BLaER1 treated with 17β-estradiol and CSF1 and Interleukin-3, amounts not matched to agents 10 nM and 100 nM (cell line): ENCODE data around the gene FBL.
A peak's percentile ranks its signal among the peaks of the same experiment; 100 is the strongest.
"Not testable (repeated sequence)": the region's sequence is repeated elsewhere in the genome, so short reads cannot be mapped to it uniquely, and the experiment has no call there.

ENCODE experiments used
- H3K27ac ChIP-seq, 11 experiments: shearing (Covaris generic); formaldehyde crosslinking; 2 replicates each; pipeline ENCODE4 v1.8.1; 2022
- H3K27me3 ChIP-seq, 11 experiments: shearing (Covaris generic); formaldehyde crosslinking; 2 replicates each; pipeline ENCODE4 v1.8.1; 2022
- H3K36me3 ChIP-seq, 11 experiments: shearing (Covaris generic); formaldehyde crosslinking; 2 replicates each; pipeline ENCODE4 v1.8.1; 2022
- H3K4me1 ChIP-seq, 10 experiments: shearing (Covaris generic); formaldehyde crosslinking; 2 replicates each; pipeline ENCODE4 v1.8.1; 2022
- H3K4me2 ChIP-seq, 11 experiments: shearing (Covaris generic); formaldehyde crosslinking; 2 replicates each; pipeline ENCODE4 v1.8.1; 2022
- H3K4me3 ChIP-seq, 10 experiments: shearing (Covaris generic); formaldehyde crosslinking; 2 replicates each; pipeline ENCODE4 v1.8.1; 2022
- H3K9ac ChIP-seq, 11 experiments: shearing (Covaris generic); formaldehyde crosslinking; 2 replicates each; pipeline ENCODE4 v1.8.1; 2022
- H3K9me3 ChIP-seq, 11 experiments: shearing (Covaris generic); formaldehyde crosslinking; replicated peaks in 1 of 11; 2 replicates each; pipeline ENCODE4 v1.8.1; 2022
- H4K20me1 ChIP-seq, 11 experiments: shearing (Covaris generic); formaldehyde crosslinking; 2 replicates each; pipeline ENCODE4 v1.8.1; 2022
- Cebpa-rat ChIP-seq, 11 experiments: shearing (Covaris generic); IDR thresholded peaks; 2 replicates each; pipeline ENCODE4 v1.8.1; 2022

FBL gene

GRCh38 chr19:39884721-39885120 lies 38.5 kb upstream of the FBL start:
- H3K9ac ChIP-seq, H3K4me2 ChIP-seq, H3K27ac ChIP-seq, H4K20me1 ChIP-seq, H3K27me3 ChIP-seq, H3K9me3 ChIP-seq, H3K4me1 ChIP-seq, H3K4me3 ChIP-seq: not testable (repeated sequence)
- peaks cover 0 to 13% (median 0%) of the 10 kb centered on the region in 11 experiments; a peak in 4 of 22 replicates for H3K36me3 ChIP-seq

GRCh38 chr19:39882645-39883044 lies 36.5 kb upstream of the FBL start:
- H3K4me1 ChIP-seq, H3K4me2 ChIP-seq, H3K27me3 ChIP-seq, H3K9me3 ChIP-seq, H3K27ac ChIP-seq, H3K9ac ChIP-seq, H3K4me3 ChIP-seq, H4K20me1 ChIP-seq: not testable (repeated sequence)
- H3K36me3 ChIP-seq: peaks cover 0 to 29% (median 0%) of the 10 kb centered on the region in 11 experiments; a peak in 4 of 22 replicates

- H3K4me1 ChIP-seq, H3K9ac ChIP-seq, H3K9me3 ChIP-seq, H3K4me3 ChIP-seq, H3K27ac ChIP-seq, H3K27me3 ChIP-seq, H3K4me2 ChIP-seq, H4K20me1 ChIP-seq: not testable (repeated sequence)
- H3K36me3 ChIP-seq: peaks cover 0 to 31% (median 0%) of the 10 kb centered on the region in 11 experiments; a peak in 4 of 22 replicates
Observed at GRCh38 chr19:39881495-39882110, 35.4 kb upstream of the FBL start.

GRCh38 chr19:39880241-39880640 lies 34.1 kb upstream of the FBL start:
- peak overlapping the region in 8 of 11 experiments; percentile 1 to 56 (median 45); a peak in 11 of 22 replicates for H3K4me2 ChIP-seq

GRCh38 chr19:39879796-39880195 lies 33.6 kb upstream of the FBL start:
- not testable (repeated sequence) for H3K4me3 ChIP-seq, H3K9me3 ChIP-seq, H3K4me1 ChIP-seq, H3K9ac ChIP-seq, H3K27me3 ChIP-seq, H4K20me1 ChIP-seq, H3K27ac ChIP-seq
- Histone ChIP-seq H3K36me3 (peaks cover 0 to 41% (median 0%) of the 10 kb centered on the region in 11 experiments; a peak in 4 of 22 replicates), H3K4me2 (peak overlapping the region in 7 of 11 experiments; percentile 5 to 56 (median 46); a peak in 12 of 22 replicates)

More at GRCh38 chr19:39880241-39880640, 34.1 kb upstream of the FBL start:
- H3K9ac ChIP-seq, H3K27ac ChIP-seq, H3K4me3 ChIP-seq, H4K20me1 ChIP-seq, H3K4me1 ChIP-seq, H3K9me3 ChIP-seq, H3K27me3 ChIP-seq: not testable (repeated sequence)
- peaks cover 0 to 37% (median 0%) of the 10 kb centered on the region in 11 experiments; a peak in 4 of 22 replicates for H3K36me3 ChIP-seq

GRCh38 chr19:39878866-39879265 lies 32.7 kb upstream of the FBL start:
- H3K4me2 ChIP-seq, H3K9ac ChIP-seq, H3K4me1 ChIP-seq, H4K20me1 ChIP-seq, H3K9me3 ChIP-seq, H3K4me3 ChIP-seq, H3K27me3 ChIP-seq, H3K27ac ChIP-seq: not testable (repeated sequence)
- H3K36me3 ChIP-seq: peaks cover 0 to 50% (median 0%) of the 10 kb centered on the region in 11 experiments; a peak in 5 of 22 replicates

GRCh38 chr19:39878398-39878797 lies 32.2 kb upstream of the FBL start:
- no peaks in the 10 kb centered on the region for H3K9me3 ChIP-seq

GRCh38 chr19:39877982-39878381 lies 31.8 kb upstream of the FBL start:
- Histone ChIP-seq H3K36me3 (peaks cover 0 to 59% (median 0%) of the 10 kb centered on the region in 11 experiments; a peak in 5 of 22 replicates), H4K20me1 (peaks cover 0 to 11% (median 0%) of the 10 kb centered on the region in 11 experiments; a peak in 1 of 22 replicates)
- H3K27ac ChIP-seq, H3K4me3 ChIP-seq, H3K9me3 ChIP-seq, H3K27me3 ChIP-seq, H3K4me1 ChIP-seq, H3K9ac ChIP-seq, H3K4me2 ChIP-seq: not testable (repeated sequence)

More at GRCh38 chr19:39878398-39878797, 32.2 kb upstream of the FBL start:
- no peak overlapping the region for H3K27ac ChIP-seq
- H3K9ac ChIP-seq: no peak overlapping the region
- no peaks in the 10 kb centered on the region for H3K27me3 ChIP-seq
- TF ChIP-seq Cebpa-rat (IDR thresholded peaks at IDR 0.05): no peak
- H3K4me1 ChIP-seq: peaks cover 0 to 10% (median 8%) of the 10 kb centered on the region in 10 experiments; a peak in 11 of 20 replicates
- peaks cover 0 to 11% (median 0%) of the 10 kb centered on the region in 11 experiments; a peak in 1 of 22 replicates for H4K20me1 ChIP-seq
- peaks cover 0 to 55% (median 0%) of the 10 kb centered on the region in 11 experiments; a peak in 5 of 22 replicates for H3K36me3 ChIP-seq
- no peak overlapping the region for H3K4me2 ChIP-seq
- no peak overlapping the region for H3K4me3 ChIP-seq

- Histone ChIP-seq H4K20me1 (peaks cover 0 to 14% (median 0%) of the 10 kb centered on the region in 11 experiments; a peak in 2 of 22 replicates), H3K36me3 (peaks cover 0 to 64% (median 0%) of the 10 kb centered on the region in 11 experiments; a peak in 5 of 22 replicates)
- not testable (repeated sequence) for H3K27ac ChIP-seq, H3K4me2 ChIP-seq, H3K27me3 ChIP-seq, H3K4me3 ChIP-seq, H3K4me1 ChIP-seq, H3K9ac ChIP-seq, H3K9me3 ChIP-seq
Observed at GRCh38 chr19:39877488-39877887, 31.3 kb upstream of the FBL start.

GRCh38 chr19:39876486-39876885 lies 30.3 kb upstream of the FBL start:
- H3K4me1 ChIP-seq, H3K27ac ChIP-seq, H3K9me3 ChIP-seq, H3K4me3 ChIP-seq, H3K9ac ChIP-seq, H3K4me2 ChIP-seq, H3K27me3 ChIP-seq: not testable (repeated sequence)
- H3K36me3 ChIP-seq: peaks cover 0 to 73% (median 0%) of the 10 kb centered on the region in 11 experiments; a peak in 5 of 22 replicates
- peaks cover 0 to 19% (median 0%) of the 10 kb centered on the region in 11 experiments; a peak in 3 of 22 replicates for H4K20me1 ChIP-seq

GRCh38 chr19:39875401-39875864 lies 29.3 kb upstream of the FBL start:
- not testable (repeated sequence) for H3K4me2 ChIP-seq, H3K9ac ChIP-seq, H3K4me3 ChIP-seq, H3K27ac ChIP-seq, H3K4me1 ChIP-seq, H3K27me3 ChIP-seq, H3K9me3 ChIP-seq
- H3K36me3 ChIP-seq: peaks cover 0 to 79% (median 0%) of the 10 kb centered on the region in 11 experiments; a peak in 5 of 22 replicates
- peaks cover 0 to 22% (median 0%) of the 10 kb centered on the region in 11 experiments; a peak in 3 of 22 replicates for H4K20me1 ChIP-seq
